IMR-90 (cell line): ENCODE results near the gene SLC4A1AP.

Source experiments
- NFE2L2 ChIP-seq: fragments of 150-350 bp; IDR thresholded peaks from 2 replicates; pipeline ENCODE4 v1.6.1; 2016; ENCODE audit warnings: low read depth, mild to moderate bottlenecking, low read length
- RFX5 ChIP-seq: IDR thresholded peaks from 2 replicates; pipeline ENCODE4 v1.8.0; 2012; ENCODE audit warnings: low read depth, mild to moderate bottlenecking, low read length, moderate library complexity

GRCh38 chr2:27727257-27727656 is 63.6 kb downstream of the SLC4A1AP start:
- TF ChIP-seq RFX5 (no peak), NFE2L2 (no peak)
